ENCODE measurements around the gene IGSF1.

DNA sequence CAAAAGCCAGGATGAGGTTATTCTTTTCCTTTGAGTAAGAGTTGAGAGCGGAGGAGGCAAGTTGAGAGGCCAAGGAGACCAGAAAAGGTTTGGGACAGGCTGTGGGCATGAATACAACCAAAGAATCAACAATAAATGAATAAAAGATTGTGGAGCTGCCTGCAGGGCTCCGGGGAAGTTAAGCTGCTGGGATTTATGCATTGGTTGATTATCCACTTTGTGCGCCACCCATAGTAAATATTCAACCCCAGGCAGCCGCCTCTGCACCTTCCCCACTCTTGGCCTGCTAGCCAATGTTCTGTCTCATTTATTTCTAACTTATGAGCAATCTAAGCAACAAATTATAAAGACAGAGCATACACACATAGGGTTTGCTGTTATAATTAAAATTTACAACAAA, 28.2 kb upstream of the IGSF1 start:
- TF ChIP-seq, protein P1, sequence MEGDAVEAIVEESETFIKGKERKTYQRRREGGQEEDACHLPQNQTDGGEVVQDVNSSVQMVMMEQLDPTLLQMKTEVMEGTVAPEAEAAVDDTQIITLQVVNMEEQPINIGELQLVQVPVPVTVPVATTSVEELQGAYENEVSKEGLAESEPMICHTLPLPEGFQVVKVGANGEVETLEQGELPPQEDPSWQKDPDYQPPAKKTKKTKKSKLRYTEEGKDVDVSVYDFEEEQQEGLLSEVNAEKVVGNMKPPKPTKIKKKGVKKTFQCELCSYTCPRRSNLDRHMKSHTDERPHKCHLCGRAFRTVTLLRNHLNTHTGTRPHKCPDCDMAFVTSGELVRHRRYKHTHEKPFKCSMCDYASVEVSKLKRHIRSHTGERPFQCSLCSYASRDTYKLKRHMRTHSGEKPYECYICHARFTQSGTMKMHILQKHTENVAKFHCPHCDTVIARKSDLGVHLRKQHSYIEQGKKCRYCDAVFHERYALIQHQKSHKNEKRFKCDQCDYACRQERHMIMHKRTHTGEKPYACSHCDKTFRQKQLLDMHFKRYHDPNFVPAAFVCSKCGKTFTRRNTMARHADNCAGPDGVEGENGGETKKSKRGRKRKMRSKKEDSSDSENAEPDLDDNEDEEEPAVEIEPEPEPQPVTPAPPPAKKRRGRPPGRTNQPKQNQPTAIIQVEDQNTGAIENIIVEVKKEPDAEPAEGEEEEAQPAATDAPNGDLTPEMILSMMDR (conservative IDR thresholded peaks at IDR 0.05), result no peak
- TF ChIP-seq EZH2 (IDR thresholded peaks at IDR 0.05; ENCODE audit: low read depth), result no peak

All from PC-9 (cell line).